Kidney glomerular epithelial cell (primary cell): Measurements from ENCODE around the gene NPIPB2.
"Not testable (repeated sequence)": the region's sequence is repeated elsewhere in the genome, so short reads cannot be mapped to it uniquely, and the experiment has no call there.

Source experiments
- DNase-seq: peaks from one replicate; lab custom pipeline; 2025; lab: John Stamatoyannopoulos, UW

NPIPB2 gene

GRCh38 chr16:11941945-11942344 lies at the start of gene NPIPB2:
NPIPB2 (minus strand) TSS chr16:11942045; CDS start chr16:11942045, 0 bp downstream.
- DNase-seq, result not testable (repeated sequence)

- peak; percentile 75 for DNase-seq
These were observed 49.0 kb upstream of the NPIPB2 start for GRCh38 chr16:11990702-11991390.

GRCh38 chr16:11988258-11988978 lies 46.6 kb upstream of the NPIPB2 start:
- no peak for DNase-seq

GRCh38 chr16:11986521-11987057 lies 44.7 kb upstream of the NPIPB2 start:
- no peak for DNase-seq

- no peak for DNase-seq
These were observed 43.4 kb upstream of the NPIPB2 start for GRCh38 chr16:11985250-11985649.

- no peak for DNase-seq
These were observed 38.4 kb upstream of the NPIPB2 start for GRCh38 chr16:11980136-11980844.

GRCh38 chr16:11979013-11979672 lies 37.3 kb upstream of the NPIPB2 start:
- no peak for DNase-seq

- DNase-seq, result no peak
These were observed 36.2 kb upstream of the NPIPB2 start for GRCh38 chr16:11978080-11978479.

GRCh38 chr16:11977376-11978041 lies 35.7 kb upstream of the NPIPB2 start:
- peak; percentile 32 for DNase-seq

GRCh38 chr16:11976850-11977375 lies 35.1 kb upstream of the NPIPB2 start:
- DNase-seq, result no peak

GRCh38 chr16:11973070-11973469 lies 31.2 kb upstream of the NPIPB2 start:
- DNase-seq, result no peak

- no peak for DNase-seq
These were observed 30.3 kb upstream of the NPIPB2 start for GRCh38 chr16:11972128-11972527.

- DNase-seq, result not testable (repeated sequence)
These were observed 28.4 kb upstream of the NPIPB2 start for GRCh38 chr16:11970292-11970691.

GRCh38 chr16:11968577-11968976 lies 26.7 kb upstream of the NPIPB2 start:
- no peak for DNase-seq

- no peak for DNase-seq
These were observed 25.5 kb upstream of the NPIPB2 start for GRCh38 chr16:11967195-11967911.

- DNase-seq, result no peak
These were observed 24.3 kb upstream of the NPIPB2 start for GRCh38 chr16:11966173-11966572.

GRCh38 chr16:11964761-11965551 lies 23.1 kb upstream of the NPIPB2 start, which contains the start of gene TNFRSF17:
TNFRSF17 (plus strand) TSS chr16:11965210; CDS start chr16:11965325, 115 bp downstream.
- no peak for DNase-seq

- DNase-seq, result no peak
These were observed 21.9 kb upstream of the NPIPB2 start for GRCh38 chr16:11963706-11964105.

GRCh38 chr16:11962978-11963377 lies 21.1 kb upstream of the NPIPB2 start:
- DNase-seq, result not testable (repeated sequence)

- not testable (repeated sequence) for DNase-seq
These were observed 20.6 kb upstream of the NPIPB2 start for GRCh38 chr16:11962457-11962856.
